SK-N-SH treated with all-trans-retinoic acid at 6 μM for 48 hours (cell line): ENCODE measurements around the gene OR5M10.
"Not testable (repeated sequence)": the region's sequence is repeated elsewhere in the genome, so short reads cannot be mapped to it uniquely, and the experiment has no call there.

ENCODE experiments used
- ATAC-seq: fragments of 200-7000 bp; cut with Tn5 transposase; 3 replicates; pipeline ENCODE4 v1.9.1; 2020; ENCODE audit warnings: mild to moderate bottlenecking, moderate library complexity
- ARNTL ChIP-seq: fragments of 450-650 bp; formaldehyde crosslinking; IDR thresholded peaks from 2 replicates; pipeline ENCODE4 v1.5.0; 2020; ENCODE audit warnings: low read depth, mild to moderate bottlenecking, moderate library complexity, borderline replicate concordance
- BACH2 ChIP-seq: fragments of 250-450 bp; sonication (Bioruptor Pico); IDR thresholded peaks from 2 replicates; pipeline ENCODE4 v1.9.0; 2021; ENCODE audit warnings: mild to moderate bottlenecking, borderline replicate concordance
- CREB5 ChIP-seq: fragments of 250-450 bp; sonication (Bioruptor Pico); IDR thresholded peaks from 2 replicates; pipeline ENCODE4 v1.5.1; 2020; ENCODE audit warnings: low read depth, mild to moderate bottlenecking, moderate library complexity
- CSDC2 ChIP-seq: fragments of 250-450 bp; sonication (Bioruptor Pico); IDR thresholded peaks from 2 replicates; pipeline ENCODE4 v1.5.0; 2020; ENCODE audit warnings: mild to moderate bottlenecking, moderate library complexity
- ESRRG ChIP-seq: fragments of 250-450 bp; sonication (Bioruptor Pico); IDR thresholded peaks from 2 replicates; pipeline ENCODE4 v1.6.1; 2021; ENCODE audit warnings: mild to moderate bottlenecking
- GLIS3 ChIP-seq: fragments of 250-450 bp; sonication (Bioruptor Pico); IDR thresholded peaks from 2 replicates; pipeline ENCODE4 v1.5.0; 2020; ENCODE audit warnings: mild to moderate bottlenecking, moderate library complexity
- ISL1 ChIP-seq: fragments of 250-450 bp; sonication (Bioruptor Pico); IDR thresholded peaks from 2 replicates; pipeline ENCODE4 v2.1.2; 2022; ENCODE audit warnings: mild to moderate bottlenecking, moderate library complexity
- OSR1 ChIP-seq: fragments of 250-450 bp; sonication (Bioruptor Pico); IDR thresholded peaks from 2 replicates; pipeline ENCODE4 v1.8.0; 2022; ENCODE audit warnings: moderate library complexity, mild to moderate bottlenecking, inconsistent platforms
- PATZ1 ChIP-seq: fragments of 250-450 bp; sonication (Bioruptor Pico); IDR thresholded peaks from 2 replicates; pipeline ENCODE4 v1.8.0; 2020; ENCODE audit warnings: mild to moderate bottlenecking, moderate library complexity, borderline replicate concordance
- PPARA ChIP-seq: fragments of 250-450 bp; sonication (Bioruptor Pico); IDR thresholded peaks from 2 replicates; pipeline ENCODE4 v1.5.0; 2020; ENCODE audit warnings: mild to moderate bottlenecking, borderline replicate concordance
- RARB ChIP-seq: fragments of 250-450 bp; sonication (Bioruptor Pico); IDR thresholded peaks from 2 replicates; pipeline ENCODE4 v1.8.0; 2021; ENCODE audit warnings: mild to moderate bottlenecking, moderate library complexity
- SNAI2 ChIP-seq: fragments of 250-450 bp; sonication (Bioruptor Pico); IDR thresholded peaks from 2 replicates; pipeline ENCODE4 v1.5.0; 2020; ENCODE audit warnings: mild to moderate bottlenecking, moderate library complexity
- TCF4 ChIP-seq: fragments of 250-450 bp; sonication (Bioruptor Pico); IDR thresholded peaks from 2 replicates; pipeline ENCODE4 v1.8.0; 2021; ENCODE audit warnings: mild to moderate bottlenecking, moderate library complexity, borderline replicate concordance
- TOX ChIP-seq: fragments of 250-450 bp; sonication (Bioruptor Pico); IDR thresholded peaks from 2 replicates; pipeline ENCODE4 v1.8.0; 2021; ENCODE audit warnings: mild to moderate bottlenecking, moderate library complexity, borderline replicate concordance
- TSHZ2 ChIP-seq: fragments of 250-450 bp; sonication (Bioruptor Pico); IDR thresholded peaks from 2 replicates; pipeline ENCODE4 v1.5.0; 2020; ENCODE audit warnings: mild to moderate bottlenecking, moderate library complexity
- ZFP3 ChIP-seq: fragments of 250-450 bp; sonication (Bioruptor Pico); IDR thresholded peaks from 2 replicates; pipeline ENCODE4 v1.5.0; 2020; ENCODE audit warnings: mild to moderate bottlenecking, moderate library complexity
- ZFP30 ChIP-seq: fragments of 450-650 bp; formaldehyde crosslinking; IDR thresholded peaks from 2 replicates; pipeline ENCODE4 v1.5.0; 2022; ENCODE audit warnings: mild to moderate bottlenecking, moderate library complexity
- ZNF565 ChIP-seq: fragments of 450-650 bp; formaldehyde crosslinking; conservative IDR thresholded peaks from 2 replicates; pipeline ENCODE4 v1.5.0; 2020; ENCODE audit warnings: low read depth, mild to moderate bottlenecking, moderate library complexity
- ZNF70 ChIP-seq: fragments of 450-650 bp; formaldehyde crosslinking; IDR thresholded peaks from 2 replicates; pipeline ENCODE4 v1.5.0; 2020; ENCODE audit warnings: mild to moderate bottlenecking, moderate library complexity
- ZNF8 ChIP-seq: fragments of 450-650 bp; formaldehyde crosslinking; IDR thresholded peaks from 2 replicates; pipeline ENCODE4 v1.5.0; 2020; ENCODE audit warnings: mild to moderate bottlenecking, moderate library complexity

Gene OR5M10

GRCh38 chr11:56611174-56611573, 33.7 kb upstream of the OR5M10 start:
- ATAC-seq, result no peak
- TF ChIP-seq ISL1 (no peak), GLIS3 (CRISPR knock-in tag) (no peak), TSHZ2 (no peak), CREB5 (CRISPR knock-in tag) (no peak), CSDC2 (CRISPR knock-in tag) (no peak), ZNF70 (no peak), BACH2 (CRISPR knock-in tag) (no peak), ZFP3 (CRISPR knock-in tag) (no peak)

GRCh38 chr11:56592088-56592717, 14.7 kb upstream of the OR5M10 start:
- ATAC-seq, result not testable (repeated sequence)

GRCh38 chr11:56558574-56558973, 18.9 kb downstream of the OR5M10 start:
- no peak for ATAC-seq
- no peak for TF ChIP-seq TSHZ2
- no peak for TF ChIP-seq ARNTL (CRISPR knock-in tag)
- TF ChIP-seq ZNF8, result no peak
- TF ChIP-seq ESRRG (CRISPR knock-in tag), result no peak
- no peak for TF ChIP-seq TCF4
- no peak for TF ChIP-seq GLIS3 (CRISPR knock-in tag)
- TF ChIP-seq PPARA (CRISPR knock-in tag), result no peak
- no peak for TF ChIP-seq OSR1
- no peak for TF ChIP-seq ZNF565 (CRISPR knock-in tag)
- no peak for TF ChIP-seq BACH2 (CRISPR knock-in tag)

- not testable (repeated sequence) for ATAC-seq
Observed at GRCh38 chr11:56554691-56555090, 22.8 kb downstream of the OR5M10 start.

GRCh38 chr11:56545531-56545930, 32.0 kb downstream of the OR5M10 start:
- ATAC-seq, result no peak
- TF ChIP-seq OSR1 (no peak), BACH2 (CRISPR knock-in tag) (no peak), ZNF70 (no peak), ZNF8 (no peak), SNAI2 (CRISPR knock-in tag) (no peak), TSHZ2 (no peak), TOX (no peak), ISL1 (no peak), ESRRG (CRISPR knock-in tag) (no peak), ZFP30 (no peak), RARB (CRISPR knock-in tag) (no peak), PATZ1 (no peak), TCF4 (no peak), GLIS3 (CRISPR knock-in tag) (no peak), CSDC2 (CRISPR knock-in tag) (no peak)
